ENCODE results near the gene THSD4.

DNA sequence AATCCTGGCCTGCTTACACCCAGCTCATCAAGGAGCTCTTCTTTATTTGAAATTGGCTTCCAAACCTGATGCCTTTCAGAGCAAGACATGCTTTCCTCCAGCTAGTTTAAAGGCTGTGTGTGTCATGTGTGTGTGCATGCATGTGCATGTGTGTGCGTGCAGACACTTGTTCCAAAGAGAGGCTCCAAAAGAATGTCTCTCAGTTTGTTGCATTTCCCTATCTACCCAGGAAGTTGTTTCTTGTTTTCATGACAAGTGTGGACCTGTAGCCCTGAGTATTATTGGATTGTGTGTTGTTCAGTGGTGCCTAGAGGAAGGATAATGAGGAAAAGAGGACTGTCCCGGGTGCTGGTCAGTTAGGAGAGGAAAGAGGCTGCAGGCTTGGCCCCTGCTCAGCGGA, 240.0 kb downstream of the THSD4 start:
- TF ChIP-seq, protein P1, sequence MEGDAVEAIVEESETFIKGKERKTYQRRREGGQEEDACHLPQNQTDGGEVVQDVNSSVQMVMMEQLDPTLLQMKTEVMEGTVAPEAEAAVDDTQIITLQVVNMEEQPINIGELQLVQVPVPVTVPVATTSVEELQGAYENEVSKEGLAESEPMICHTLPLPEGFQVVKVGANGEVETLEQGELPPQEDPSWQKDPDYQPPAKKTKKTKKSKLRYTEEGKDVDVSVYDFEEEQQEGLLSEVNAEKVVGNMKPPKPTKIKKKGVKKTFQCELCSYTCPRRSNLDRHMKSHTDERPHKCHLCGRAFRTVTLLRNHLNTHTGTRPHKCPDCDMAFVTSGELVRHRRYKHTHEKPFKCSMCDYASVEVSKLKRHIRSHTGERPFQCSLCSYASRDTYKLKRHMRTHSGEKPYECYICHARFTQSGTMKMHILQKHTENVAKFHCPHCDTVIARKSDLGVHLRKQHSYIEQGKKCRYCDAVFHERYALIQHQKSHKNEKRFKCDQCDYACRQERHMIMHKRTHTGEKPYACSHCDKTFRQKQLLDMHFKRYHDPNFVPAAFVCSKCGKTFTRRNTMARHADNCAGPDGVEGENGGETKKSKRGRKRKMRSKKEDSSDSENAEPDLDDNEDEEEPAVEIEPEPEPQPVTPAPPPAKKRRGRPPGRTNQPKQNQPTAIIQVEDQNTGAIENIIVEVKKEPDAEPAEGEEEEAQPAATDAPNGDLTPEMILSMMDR (IDR thresholded peaks at IDR 0.05; ENCODE audit: low read length), result no peak
- no peak for TF ChIP-seq EZH2 (IDR thresholded peaks at IDR 0.05; ENCODE audit: borderline replicate concordance, low read length)
